GM12878 (cell line): ENCODE measurements around the gene GALNT17. TPM values are rescaled to one million over a fixed set of nuclear protein-coding genes. Genes with fewer than 3 reads are reported as not detected.

ENCODE experiments used
- ATAC-seq: fragments of 200-7000 bp; cut with Tn5 transposase; 3 replicates; pipeline ENCODE4 v1.9.1; 2020; ENCODE audit warnings: mild to moderate bottlenecking, moderate library complexity
- BruUV-seq: library from RNA; stranded (reverse); fragments of 400-500 nt; replicated peaks from 2 replicates; lab custom pipeline; 2021; lab: Mats Ljungman, UMichigan
- CTCF ChIA-PET: fragments of 300-600 bp; sonication (Branson Sonifier 250); formaldehyde crosslinking; extraction: SDS; loops from one replicate; lab custom pipeline; 2021; ENCODE audit warnings: inconsistent platforms; lab: Yijun Ruan, JAX
- POLR2A ChIA-PET: fragments of 350-600 bp; formaldehyde crosslinking; extraction: SDS; loops from one replicate; lab custom pipeline; 2021; ENCODE audit warnings: inconsistent platforms; lab: Charles Lee
- RAD21 ChIA-PET: fragments of 300-600 bp; sonication (Branson Sonifier 250); formaldehyde crosslinking; loops from one replicate; lab custom pipeline; 2023; ENCODE audit warnings: antibody characterized with exemption; ENCODE audit not compliant: unreplicated experiment; lab: Charles Lee
- SMC1A ChIA-PET: fragments of 300-600 bp; sonication (Branson Sonifier 250); formaldehyde crosslinking; loops from one replicate; lab custom pipeline; 2023; ENCODE audit not compliant: unreplicated experiment, uncharacterized antibody; lab: Charles Lee
- DNase-seq: peaks from one replicate; pipeline ENCODE4 v3.0.0-alpha.2; 2011; ENCODE audit warnings: low read depth, low spot score
- FAIRE-seq: peaks from 3 replicates; lab custom pipeline; 2011; peaks lifted over from hg19 to GRCh38; lab: Jason Lieb, UNC
- H2AFZ ChIP-seq: 2 replicates; pipeline ENCODE4 v1.6.0; 2011; ENCODE audit warnings: low read depth, low read length, control low read depth; ENCODE audit not compliant: control insufficient read depth
- H3K27ac ChIP-seq: 2 replicates; pipeline ENCODE4 v1.5.1; 2011; ENCODE audit warnings: control low read depth; ENCODE audit not compliant: control insufficient read depth, insufficient read depth
- H3K27me3 ChIP-seq, 2 experiments: replicated peaks in 1 of 2; 2 replicates each; pipeline versions ENCODE4 v1.6.0 to v1.6.1; 2011; ENCODE audit warnings: low read length in 1 of 2; ENCODE audit not compliant: control insufficient read depth in 2 of 2, insufficient read depth in 2 of 2
- H3K36me3 ChIP-seq, 2 experiments: 2 replicates each; pipeline ENCODE4 v1.5.1; 2011; ENCODE audit warnings: low read length in 1 of 2; ENCODE audit not compliant: control insufficient read depth in 2 of 2, insufficient read depth in 2 of 2
- H3K4me1 ChIP-seq: 2 replicates; pipeline ENCODE4 v1.6.1; 2011; ENCODE audit warnings: mild to moderate bottlenecking, low read length, moderate library complexity, mixed read lengths; ENCODE audit not compliant: control insufficient read depth, insufficient read depth
- H3K4me2 ChIP-seq: 2 replicates; pipeline ENCODE4 v1.6.0; 2011; ENCODE audit warnings: control low read depth; ENCODE audit not compliant: control insufficient read depth, insufficient read depth
- H3K4me3 ChIP-seq: fragments of 200-600 bp; sonication (generic); 2 replicates; pipeline ENCODE4 v1.5.1; 2016
- H3K79me2 ChIP-seq: 2 replicates; pipeline ENCODE4 v1.6.0; 2011; ENCODE audit warnings: low read length; ENCODE audit not compliant: control insufficient read depth, insufficient read depth
- H3K9ac ChIP-seq: 2 replicates; pipeline ENCODE4 v1.8.0; 2011; ENCODE audit warnings: low read length, control low read depth, mixed read lengths; ENCODE audit not compliant: control insufficient read depth, insufficient read depth
- H3K9me3 ChIP-seq: replicated peaks from 3 replicates; pipeline ENCODE4 v1.5.1; 2011; ENCODE audit warnings: mild to moderate bottlenecking, low read length; ENCODE audit not compliant: control insufficient read depth, insufficient read depth
- H4K20me1 ChIP-seq: 2 replicates; pipeline ENCODE4 v1.6.0; 2011; ENCODE audit not compliant: control insufficient read depth, insufficient read depth
- CBFB ChIP-seq: IDR thresholded peaks from 2 replicates; pipeline ENCODE4 v1.6.1; 2016; ENCODE audit warnings: antibody characterized with exemption, low read depth
- GABPA ChIP-seq: IDR thresholded peaks from 2 replicates; pipeline ENCODE4 v1.6.1; 2014; ENCODE audit warnings: antibody characterized with exemption, low read depth, mild to moderate bottlenecking, inconsistent platforms
- HCFC1 ChIP-seq: fragments of 150-350 bp; IDR thresholded peaks from 2 replicates; pipeline ENCODE4 v1.6.1; 2014; ENCODE audit warnings: low read length
- MTA2 ChIP-seq: fragments of 450-650 bp; IDR thresholded peaks from 2 replicates; pipeline ENCODE4 v1.6.1; 2016; ENCODE audit warnings: low read depth, mild to moderate bottlenecking, moderate library complexity
- MTA3 ChIP-seq: IDR thresholded peaks from 2 replicates; pipeline ENCODE4 v1.6.1; 2012; ENCODE audit warnings: low read length, inconsistent platforms, borderline replicate concordance
- MXI1 ChIP-seq: fragments of 150-350 bp; IDR thresholded peaks from 2 replicates; pipeline ENCODE4 v1.6.1; 2011; ENCODE audit warnings: low read depth, mild to moderate bottlenecking, inconsistent platforms, low read length, improper control_type of control experiment
- MYC ChIP-seq: IDR thresholded peaks from 2 replicates; pipeline ENCODE4 v1.6.1; 2011; ENCODE audit warnings: mild to moderate bottlenecking, low read length, moderate library complexity, inconsistent platforms; ENCODE audit not compliant: insufficient read depth, insufficient replicate concordance, insufficient read length, severe bottlenecking
- NR2C1 ChIP-seq: fragments of 450-650 bp; IDR thresholded peaks from 2 replicates; pipeline ENCODE4 v1.6.1; 2017; ENCODE audit warnings: antibody characterized with exemption, mild to moderate bottlenecking, moderate library complexity
- NRF1 ChIP-seq: conservative IDR thresholded peaks from 2 replicates; pipeline ENCODE4 v1.6.1; 2011; ENCODE audit warnings: mild to moderate bottlenecking, low read depth, low read length, improper control_type of control experiment
- RELA ChIP-seq: fragments of 450-650 bp; IDR thresholded peaks from 2 replicates; pipeline ENCODE4 v1.8.0; 2014; ENCODE audit warnings: borderline replicate concordance; ENCODE audit not compliant: partially characterized antibody
- SP1 ChIP-seq: IDR thresholded peaks from one replicate; pipeline ENCODE4 v1.6.1; 2011; ENCODE audit warnings: low read depth, low read length
- WGBS: methylation state at CpG from one replicate; pipeline ENCODE4 v1.1.6; 2016; ENCODE audit warnings: low lambda C conversion rate; ENCODE audit not compliant: insufficient replicate concordance, insufficient coverage; ENCODE audit errors: missing lambda C conversion rate; 5-methylcytosine and 5-hydroxymethylcytosine counted together
- in situ Hi-C: fragments of 300-500 bp; cut with MboI; formaldehyde crosslinking; loops from 9 replicates; pipeline ENCODE4 v1.14.3; 2018; ENCODE audit warnings: mixed read lengths
- intact Hi-C: fragments of 100-400 bp; cut with micrococcal nuclease; formaldehyde crosslinking; loops from one replicate; pipeline ENCODE4 v1.14.2; 2022; ENCODE audit not compliant: unreplicated experiment
- polyA plus RNA-seq, 11 experiments: library from polyadenylated mRNA; depleted of rRNA in 4 of 11; unstranded in 6 of 11; stranded (reverse) in 5 of 11; fragments of >200 nt; fragmentation: Nextera tagmentation in 4 of 11; fragmentation: Illumina TruSeq in 1 of 11; extraction: Ambion mirVana in 4 of 11; extraction: Trizol in 1 of 11; gene quantifications; 1 replicate in 1 of 11; 2 replicates in 10 of 11; pipeline versions ENCODE4 v1.2.1 to v1.2.3, GENCODE V29; 2011 to 2016; ENCODE audit warnings: inconsistent platforms in 2 of 11, missing spikeins in 2 of 11, low read depth in 1 of 11
- total RNA-seq, 4 experiments: library from RNA; depleted of rRNA in 3 of 4; stranded (reverse); fragments of >200 nt in 3 of 4; fragmentation: Illumina TruSeq in 1 of 4; extraction: Trizol in 1 of 4; gene quantifications; 2 replicates each; pipeline versions ENCODE4 v1.2.1 to v1.2.3, GENCODE V29; 2013 to 2021
- TF ChIP-seq, protein P1 (sequence below): IDR thresholded peaks from 2 replicates; pipeline ENCODE4 v1.6.1; 2011; ENCODE audit warnings: borderline replicate concordance, low read depth, mild to moderate bottlenecking, moderate library complexity, mixed read lengths, low read length; ENCODE audit not compliant: insufficient read depth; ENCODE audit errors: extremely low read length
- TF ChIP-seq, protein P2 (sequence below): fragments of 450-650 bp; IDR thresholded peaks from 2 replicates; pipeline ENCODE4 v1.6.1; 2016; ENCODE audit warnings: mild to moderate bottlenecking

The GALNT17 gene
- total and polyA plus RNA-seq, 10 of the 15 experiments (the other 5 are each of a cell fraction or from before 2014, with no cell fraction given) = 0.12 to 0.15 TPM; not detected in 8

DNA sequence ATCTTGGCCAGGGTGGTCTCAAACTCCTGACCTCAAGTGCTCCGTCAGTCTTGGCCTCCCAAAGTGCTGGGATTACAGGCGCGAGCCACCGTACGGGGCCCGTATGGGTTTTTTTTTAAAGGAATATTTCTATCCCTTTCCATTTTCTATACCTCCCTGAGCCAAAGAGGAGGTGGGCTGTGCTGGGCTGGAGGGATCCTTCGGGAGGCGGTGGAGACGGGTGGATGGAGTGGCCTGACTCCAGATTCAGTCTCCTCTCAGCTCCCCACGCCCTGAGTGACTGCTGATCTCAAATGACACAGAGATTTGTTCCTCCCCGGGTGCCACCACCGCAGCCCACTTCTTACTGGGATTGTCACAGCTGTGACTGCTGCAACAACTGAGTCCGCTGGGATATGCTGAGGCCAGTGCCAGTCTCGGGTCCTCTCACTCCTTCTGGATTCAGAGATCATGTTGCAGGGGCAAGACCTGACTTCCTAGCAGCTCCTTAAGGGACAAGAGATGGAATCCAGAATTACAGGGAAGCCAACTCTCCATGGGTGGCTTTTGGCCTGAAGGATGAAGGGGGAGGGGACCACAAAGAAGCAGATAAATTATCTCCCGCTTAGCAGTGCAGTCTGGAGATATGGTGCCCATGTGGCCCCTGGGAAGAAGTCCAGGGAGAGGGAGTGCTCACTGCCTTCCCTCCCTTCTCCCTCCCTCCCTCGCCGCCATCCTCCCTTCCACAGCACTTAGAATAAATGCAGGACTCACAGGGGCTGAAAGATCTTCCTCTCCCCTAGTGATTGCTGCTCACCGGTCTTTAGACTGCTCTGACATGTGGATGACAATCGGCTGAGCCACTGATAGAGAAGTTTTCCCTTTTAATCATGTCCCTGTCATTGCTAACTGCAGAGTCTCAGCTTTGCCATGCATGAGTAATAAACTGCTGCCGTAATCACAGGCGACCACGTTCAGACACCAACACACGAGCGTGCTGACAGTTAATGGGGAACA lies 14.3 kb downstream of the GALNT17 start:
- intact Hi-C loops = no loop called here
- no peak overlapping the region for H3K9ac ChIP-seq
- BruUV-seq = no TSS peak
- DNase-seq (no peak), FAIRE-seq (no peak), ATAC-seq (no peak)
- in situ Hi-C loops = no loop called here
- no peak overlapping the region for H3K27ac ChIP-seq
- ChIA-PET SMC1A (no interaction called here), CTCF (interaction anchor here (0.7 kb wide), 1 partner anchor 567 kb away, joined by 3 read pairs; no protein-coding TSS in a partner anchor), POLR2A (no interaction called here), RAD21 (no interaction called here)
- no peak overlapping the region for H3K4me3 ChIP-seq
- H4K20me1 ChIP-seq = no peaks in the 10 kb centered on the region
- no peak overlapping the region for H2AFZ ChIP-seq
- no peaks in the 10 kb centered on the region for H3K79me2 ChIP-seq
- no peaks in the 10 kb centered on the region for H3K27me3 ChIP-seq
- no peak overlapping the region for H3K4me2 ChIP-seq
- H3K36me3 ChIP-seq = no peaks in the 10 kb centered on the region
- TF ChIP-seq GABPA = no peak
- TF ChIP-seq CBFB = no peak
- TF ChIP-seq MYC = no peak
- TF ChIP-seq RELA = no peak
- no peak for TF ChIP-seq MXI1
- no peak for TF ChIP-seq MTA3
- TF ChIP-seq SP1 = no peak
- TF ChIP-seq, protein P1, sequence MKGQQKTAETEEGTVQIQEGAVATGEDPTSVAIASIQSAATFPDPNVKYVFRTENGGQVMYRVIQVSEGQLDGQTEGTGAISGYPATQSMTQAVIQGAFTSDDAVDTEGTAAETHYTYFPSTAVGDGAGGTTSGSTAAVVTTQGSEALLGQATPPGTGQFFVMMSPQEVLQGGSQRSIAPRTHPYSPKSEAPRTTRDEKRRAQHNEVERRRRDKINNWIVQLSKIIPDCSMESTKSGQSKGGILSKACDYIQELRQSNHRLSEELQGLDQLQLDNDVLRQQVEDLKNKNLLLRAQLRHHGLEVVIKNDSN = no peak
- no peak for TF ChIP-seq HCFC1
- no peak for TF ChIP-seq NR2C1
- TF ChIP-seq, protein P2, sequence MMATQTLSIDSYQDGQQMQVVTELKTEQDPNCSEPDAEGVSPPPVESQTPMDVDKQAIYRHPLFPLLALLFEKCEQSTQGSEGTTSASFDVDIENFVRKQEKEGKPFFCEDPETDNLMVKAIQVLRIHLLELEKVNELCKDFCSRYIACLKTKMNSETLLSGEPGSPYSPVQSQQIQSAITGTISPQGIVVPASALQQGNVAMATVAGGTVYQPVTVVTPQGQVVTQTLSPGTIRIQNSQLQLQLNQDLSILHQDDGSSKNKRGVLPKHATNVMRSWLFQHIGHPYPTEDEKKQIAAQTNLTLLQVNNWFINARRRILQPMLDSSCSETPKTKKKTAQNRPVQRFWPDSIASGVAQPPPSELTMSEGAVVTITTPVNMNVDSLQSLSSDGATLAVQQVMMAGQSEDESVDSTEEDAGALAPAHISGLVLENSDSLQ = no peak
- TF ChIP-seq MTA2 = no peak
- no peak for TF ChIP-seq NRF1
- no peaks in the 10 kb centered on the region; the same call in 2 of the 3 replicates for H3K9me3 ChIP-seq
- 44% methylated on average over 24 of the region's 24 CpGs for WGBS
- H3K4me1 ChIP-seq = no peaks in the 10 kb centered on the region
